ENCODE data around the gene PKD1. TPM values are rescaled to one million over a fixed set of nuclear protein-coding genes. Genes with fewer than 3 reads are reported as not detected.
"Not testable (repeated sequence)": the region's sequence is repeated elsewhere in the genome, so short reads cannot be mapped to it uniquely, and the experiment has no call there.

PKD1 gene
- total RNA-seq, 5 donors from 2014 or later (not counting 1 experiment from before 2014, with no cell fraction given), result 99.4 to 152 (median 137) TPM

DNA sequence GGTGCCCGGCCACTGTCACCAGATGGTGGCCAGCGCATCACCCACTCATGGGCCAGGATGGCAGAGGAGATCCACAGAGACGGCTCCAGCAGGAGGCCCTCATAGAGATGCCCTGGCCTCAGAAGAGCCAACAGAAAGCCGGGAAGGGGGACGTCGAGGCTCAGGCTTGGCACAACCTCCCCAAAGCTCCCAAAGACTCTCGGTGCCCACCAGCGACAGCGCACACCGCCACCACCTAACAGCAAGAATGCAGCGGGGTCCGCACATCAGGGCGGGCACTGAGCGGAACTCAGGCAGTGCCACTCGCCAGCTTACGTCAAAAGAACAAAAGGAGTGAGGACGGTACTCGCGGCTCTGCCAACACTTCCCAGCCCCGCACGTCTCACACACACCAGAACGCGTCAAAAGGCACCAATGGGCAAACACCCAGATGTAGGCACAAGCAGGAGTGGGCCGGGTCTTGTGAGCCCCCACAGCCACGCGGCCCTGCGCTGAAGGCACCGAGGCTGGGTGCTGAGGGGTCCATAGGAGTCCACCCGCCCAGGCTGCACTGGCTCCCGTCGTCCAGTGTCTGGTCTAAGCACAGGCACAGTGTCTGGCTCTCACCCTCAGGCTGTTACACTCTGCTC lies 8.7 kb downstream of the PKD1 start:
- H3K9me3 Mint-ChIP-seq; H3K36me3 ChIP-seq (ENCODE audit: control insufficient read depth in 2 of 2, extremely low read depth in 1 of 2, insufficient read depth in 1 of 2, low read length in 1 of 2); H3K27me3 Mint-ChIP-seq; CTCF ChIA-PET; H3K27ac ChIP-seq (ENCODE audit: low read length); H3K36me3 Mint-ChIP-seq; POLR2A ChIA-PET; H3K4me3 ChIP-seq (ENCODE audit: control insufficient read depth in 1 of 2, extremely low read depth in 1 of 2, low read length in 1 of 2); H3K27me3 ChIP-seq (replicated peaks in 1 of 2; ENCODE audit: control insufficient read depth in 2 of 2, extremely low read depth in 1 of 2, insufficient read depth in 2 of 2, low read length in 1 of 2); H3K9me3 ChIP-seq; H3K4me3 Mint-ChIP-seq: not testable (repeated sequence)
- DNase-seq, result peak in 1 of 35 experiments; percentile 17
- peaks cover 0 to 14% of the 10 kb centered on the region in 2 experiments for H3K4me1 ChIP-seq (ENCODE audit: control insufficient read depth in 1 of 2, extremely low read depth in 1 of 2, insufficient read depth in 2 of 2, low read length in 2 of 2)
- Mint-ChIP-seq H3K27ac (peak overlapping the region in 1 of 2 donors; percentile 44), H3K4me1 (peaks cover 19 to 27% (median 19%) of the 10 kb centered on the region in 3 donors)
- ATAC-seq (replicated peaks in 1 of 4), result peak in 2 of 4 experiments; percentile 3 to 4
- WGBS (ENCODE audit: insufficient coverage), result 94% methylated on average over 24 of the region's 31 CpGs

DNA sequence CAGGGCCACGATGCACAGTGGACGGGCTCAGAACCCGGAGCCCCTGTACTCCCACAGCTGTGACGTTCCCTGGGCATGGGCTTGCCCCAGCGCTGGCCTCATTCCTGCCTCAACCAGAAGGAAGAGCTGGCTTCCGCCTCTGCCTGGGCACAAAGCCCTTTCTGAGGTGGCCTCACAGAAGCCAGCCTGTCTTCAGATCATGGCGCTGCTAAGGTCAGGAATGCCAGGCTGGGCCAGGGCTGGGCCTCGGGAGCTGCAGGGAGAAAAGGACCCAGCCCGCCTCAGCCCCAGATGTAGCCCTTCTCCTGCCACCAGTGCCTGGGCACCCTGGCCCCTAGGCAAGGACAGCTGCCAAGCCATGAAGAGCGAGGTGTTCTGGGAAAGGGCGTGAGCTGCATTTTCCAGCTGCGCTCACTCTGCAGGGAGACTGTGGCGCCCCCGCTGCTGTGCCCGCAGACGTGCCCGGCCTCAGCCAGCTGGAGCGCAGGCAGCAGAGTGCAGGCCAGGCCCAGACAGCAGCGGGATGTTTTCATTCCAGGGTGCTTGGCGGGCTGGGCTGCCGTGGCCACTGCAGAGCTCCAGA lies 9.4 kb downstream of the PKD1 start:
- H3K4me3 Mint-ChIP-seq; DNase-seq; ATAC-seq (replicated peaks in 1 of 4); CTCF ChIA-PET; H3K36me3 Mint-ChIP-seq; H3K27me3 ChIP-seq (replicated peaks in 1 of 2; ENCODE audit: control insufficient read depth in 2 of 2, extremely low read depth in 1 of 2, insufficient read depth in 2 of 2, low read length in 1 of 2); H3K9me3 ChIP-seq; H3K27ac ChIP-seq (ENCODE audit: low read length); H3K36me3 ChIP-seq (ENCODE audit: control insufficient read depth in 2 of 2, extremely low read depth in 1 of 2, insufficient read depth in 1 of 2, low read length in 1 of 2); H3K27ac Mint-ChIP-seq; H3K27me3 Mint-ChIP-seq; H3K4me3 ChIP-seq (ENCODE audit: control insufficient read depth in 1 of 2, extremely low read depth in 1 of 2, low read length in 1 of 2); H3K9me3 Mint-ChIP-seq; POLR2A ChIA-PET: not testable (repeated sequence)
- H3K4me1 ChIP-seq (ENCODE audit: control insufficient read depth in 1 of 2, extremely low read depth in 1 of 2, insufficient read depth in 2 of 2, low read length in 2 of 2), result peaks cover 0 to 14% of the 10 kb centered on the region in 2 experiments
- whole genome bisulfite sequencing (ENCODE audit: insufficient coverage), result 91% methylated on average over 19 of the region's 21 CpGs
- peaks cover 20 to 27% (median 21%) of the 10 kb centered on the region in 3 donors for H3K4me1 Mint-ChIP-seq

DNA sequence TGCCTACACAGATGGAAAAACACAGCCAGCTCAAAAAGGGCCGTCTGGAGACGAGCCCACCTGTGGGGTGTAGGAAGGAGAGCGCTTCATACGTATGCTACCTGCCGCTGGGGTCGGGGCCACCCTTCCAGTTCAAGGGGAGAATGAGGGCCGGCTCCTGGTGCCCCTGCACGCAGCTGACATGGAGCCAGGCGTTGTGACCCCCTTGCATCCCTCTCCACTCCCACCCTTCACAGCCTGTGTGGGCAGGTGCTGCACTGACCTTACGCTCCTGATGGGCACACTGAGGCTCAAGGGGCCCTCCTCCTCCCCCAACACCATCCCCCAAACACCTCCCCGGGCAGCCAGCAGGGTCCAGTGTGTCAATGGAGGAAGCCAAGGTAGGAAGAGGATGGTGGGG lies 10.1 kb downstream of the PKD1 start:
- H3K4me3 Mint-ChIP-seq; DNase-seq; H3K9me3 Mint-ChIP-seq; H3K4me3 ChIP-seq (ENCODE audit: control insufficient read depth in 1 of 2, extremely low read depth in 1 of 2, low read length in 1 of 2); CTCF ChIA-PET; H3K27me3 ChIP-seq (replicated peaks in 1 of 2; ENCODE audit: control insufficient read depth in 2 of 2, extremely low read depth in 1 of 2, insufficient read depth in 2 of 2, low read length in 1 of 2); H3K9me3 ChIP-seq; H3K27ac ChIP-seq (ENCODE audit: low read length); H3K36me3 ChIP-seq (ENCODE audit: control insufficient read depth in 2 of 2, extremely low read depth in 1 of 2, insufficient read depth in 1 of 2, low read length in 1 of 2); H3K27me3 Mint-ChIP-seq; H3K36me3 Mint-ChIP-seq; ATAC-seq (replicated peaks in 1 of 4); POLR2A ChIA-PET: not testable (repeated sequence)
- H3K4me1 ChIP-seq (ENCODE audit: control insufficient read depth in 1 of 2, extremely low read depth in 1 of 2, insufficient read depth in 2 of 2, low read length in 2 of 2), result peaks cover 0 to 14% of the 10 kb centered on the region in 2 experiments
- Mint-ChIP-seq H3K27ac (peak overlapping the region in 1 of 2 donors; percentile 58), H3K4me1 (peaks cover 19 to 34% (median 19%) of the 10 kb centered on the region in 3 donors)
- WGBS (ENCODE audit: insufficient coverage), result 68% methylated on average over 3 of the region's 11 CpGs

DNA sequence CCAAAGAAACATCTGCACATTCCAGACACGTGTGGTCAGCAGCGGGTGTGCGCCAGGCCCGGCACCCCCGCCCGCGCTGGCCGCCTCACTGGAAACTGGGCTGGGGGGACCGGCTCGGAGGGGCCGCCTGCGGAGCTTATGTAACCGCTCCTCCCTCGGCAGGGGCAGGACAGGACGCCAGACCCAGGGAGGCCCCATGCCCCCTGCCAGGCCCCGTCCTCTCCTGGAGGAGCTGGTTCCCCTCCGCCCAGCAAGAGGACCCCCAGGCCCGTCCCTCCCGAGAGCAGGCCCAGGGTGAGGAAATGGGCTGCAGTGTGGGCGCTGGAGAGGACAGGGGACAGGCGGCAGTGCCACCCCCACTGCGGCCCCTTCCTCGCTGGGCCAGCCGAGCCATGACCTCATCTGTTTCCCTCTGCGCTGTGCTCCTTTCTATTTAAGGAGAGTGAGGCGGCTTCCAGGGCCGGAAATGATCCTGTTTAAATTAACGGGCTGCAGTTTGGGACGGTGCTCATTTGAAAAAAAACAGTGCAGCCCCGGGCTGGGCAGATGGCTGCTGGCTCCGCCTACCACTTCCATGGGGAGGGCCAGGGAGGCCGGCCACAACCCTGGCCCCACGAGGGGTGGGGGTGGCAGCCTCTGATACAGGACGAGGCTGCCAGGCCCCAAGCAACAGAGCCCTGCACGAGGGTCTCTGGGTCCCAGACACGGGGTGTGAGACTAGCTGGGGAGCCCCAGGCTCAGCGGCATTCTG lies 10.8 kb downstream of the PKD1 start:
- H3K27ac ChIP-seq (ENCODE audit: low read length); DNase-seq; H3K27me3 ChIP-seq (replicated peaks in 1 of 2; ENCODE audit: control insufficient read depth in 2 of 2, extremely low read depth in 1 of 2, insufficient read depth in 2 of 2, low read length in 1 of 2); H3K36me3 ChIP-seq (ENCODE audit: control insufficient read depth in 2 of 2, extremely low read depth in 1 of 2, insufficient read depth in 1 of 2, low read length in 1 of 2); H3K4me3 ChIP-seq (ENCODE audit: control insufficient read depth in 1 of 2, extremely low read depth in 1 of 2, low read length in 1 of 2); CTCF ChIA-PET; H3K27me3 Mint-ChIP-seq; H3K4me3 Mint-ChIP-seq; POLR2A ChIA-PET; H3K36me3 Mint-ChIP-seq; H3K9me3 Mint-ChIP-seq; ATAC-seq (replicated peaks in 1 of 4); H3K9me3 ChIP-seq: not testable (repeated sequence)
- Mint-ChIP-seq H3K27ac (peak overlapping the region in 1 of 2 donors; percentile 58), H3K4me1 (peaks cover 19 to 39% (median 19%) of the 10 kb centered on the region in 3 donors)
- H3K4me1 ChIP-seq (ENCODE audit: control insufficient read depth in 1 of 2, extremely low read depth in 1 of 2, insufficient read depth in 2 of 2, low read length in 2 of 2), result peaks cover 0 to 14% of the 10 kb centered on the region in 2 experiments
- 77% methylated on average over 27 of the region's 37 CpGs for WGBS (ENCODE audit: insufficient coverage)

DNA sequence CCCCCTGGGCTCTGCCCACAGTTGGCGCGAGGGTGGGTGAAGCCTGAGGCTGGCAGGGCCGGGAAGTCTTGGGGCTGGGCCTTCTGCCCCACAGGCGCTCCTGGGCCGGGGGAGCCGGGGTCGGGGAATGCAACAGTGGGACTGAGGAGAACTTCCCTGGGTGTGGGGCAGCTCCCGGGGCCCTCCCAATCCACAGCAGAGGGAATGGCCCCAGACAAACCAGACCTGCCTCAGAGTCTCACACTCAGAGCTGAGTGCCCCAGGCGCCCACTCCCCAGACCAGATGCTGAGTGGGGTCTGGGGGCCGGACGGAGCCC lies 11.4 kb downstream of the PKD1 start:
- H3K27ac Mint-ChIP-seq; H3K36me3 ChIP-seq (ENCODE audit: control insufficient read depth in 2 of 2, extremely low read depth in 1 of 2, insufficient read depth in 1 of 2, low read length in 1 of 2); H3K4me3 ChIP-seq (ENCODE audit: control insufficient read depth in 1 of 2, extremely low read depth in 1 of 2, low read length in 1 of 2); H3K27me3 Mint-ChIP-seq; H3K4me3 Mint-ChIP-seq; H3K9me3 ChIP-seq; POLR2A ChIA-PET; ATAC-seq (replicated peaks in 1 of 4); H3K27me3 ChIP-seq (replicated peaks in 1 of 2; ENCODE audit: control insufficient read depth in 2 of 2, extremely low read depth in 1 of 2, insufficient read depth in 2 of 2, low read length in 1 of 2); H3K36me3 Mint-ChIP-seq; DNase-seq; H3K9me3 Mint-ChIP-seq; CTCF ChIA-PET; H3K27ac ChIP-seq (ENCODE audit: low read length): not testable (repeated sequence)
- H3K4me1 Mint-ChIP-seq, result peaks cover 19 to 39% (median 19%) of the 10 kb centered on the region in 3 donors
- peaks cover 0 to 12% of the 10 kb centered on the region in 2 experiments for H3K4me1 ChIP-seq (ENCODE audit: control insufficient read depth in 1 of 2, extremely low read depth in 1 of 2, insufficient read depth in 2 of 2, low read length in 2 of 2)
- WGBS (ENCODE audit: insufficient coverage), result 100% methylated on average over 3 of the region's 11 CpGs

DNA sequence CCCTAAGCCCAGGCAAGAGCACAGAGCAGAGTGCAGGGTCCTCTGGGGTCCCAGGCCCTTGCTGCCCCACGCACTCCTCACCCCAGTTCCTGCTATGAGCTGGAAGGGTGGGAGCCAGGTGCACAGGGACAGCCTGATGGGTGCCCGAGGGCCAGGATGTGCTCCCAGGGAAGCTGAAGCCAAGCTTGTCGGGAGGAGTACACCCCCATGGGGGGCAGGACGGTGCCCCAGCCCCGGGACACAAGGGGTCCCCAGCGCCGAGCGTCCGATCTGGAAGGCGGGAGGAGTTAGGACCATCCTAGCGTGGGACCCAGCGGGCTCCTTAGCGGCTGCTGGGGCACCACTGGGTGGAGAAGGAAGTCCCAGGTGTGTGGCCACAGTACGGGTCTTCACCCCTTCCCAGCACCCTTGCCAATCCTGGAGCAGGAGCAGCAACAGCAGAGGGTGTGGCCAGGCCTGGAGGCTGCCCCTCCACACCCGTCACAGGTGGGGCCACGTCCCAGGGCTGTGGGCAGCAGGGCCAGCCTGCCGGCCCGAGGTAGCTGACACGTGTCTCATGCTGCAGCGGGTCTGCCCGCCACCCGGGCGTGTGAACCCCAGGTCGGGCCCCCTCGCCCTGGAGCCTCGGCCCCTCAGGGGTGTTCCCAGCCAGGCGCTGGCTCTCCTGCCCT lies 11.9 kb downstream of the PKD1 start:
- H3K27me3 ChIP-seq (replicated peaks in 1 of 2; ENCODE audit: control insufficient read depth in 2 of 2, extremely low read depth in 1 of 2, insufficient read depth in 2 of 2, low read length in 1 of 2); H3K4me3 Mint-ChIP-seq; H3K9me3 ChIP-seq; CTCF ChIA-PET; H3K36me3 ChIP-seq (ENCODE audit: control insufficient read depth in 2 of 2, extremely low read depth in 1 of 2, insufficient read depth in 1 of 2, low read length in 1 of 2); H3K27ac ChIP-seq (ENCODE audit: low read length); POLR2A ChIA-PET; ATAC-seq (replicated peaks in 1 of 4); H3K4me3 ChIP-seq (ENCODE audit: control insufficient read depth in 1 of 2, extremely low read depth in 1 of 2, low read length in 1 of 2); H3K4me1 ChIP-seq (ENCODE audit: control insufficient read depth in 1 of 2, extremely low read depth in 1 of 2, insufficient read depth in 2 of 2, low read length in 2 of 2); H3K36me3 Mint-ChIP-seq; H3K27ac Mint-ChIP-seq; DNase-seq; H3K9me3 Mint-ChIP-seq; H3K27me3 Mint-ChIP-seq: not testable (repeated sequence)
- H3K4me1 Mint-ChIP-seq, result peaks cover 19 to 39% (median 19%) of the 10 kb centered on the region in 3 donors
- 76% methylated on average over 6 of the region's 27 CpGs for WGBS (ENCODE audit: insufficient coverage)

Data from T-cell (primary cell).